HepG2 (cell line): ENCODE data around the gene KIN. TPM values are rescaled to one million over a fixed set of nuclear protein-coding genes. Genes with fewer than 3 reads are reported as not detected.
"Not testable (repeated sequence)": the region's sequence is repeated elsewhere in the genome, so short reads cannot be mapped to it uniquely, and the experiment has no call there.

ENCODE experiments used
- ATAC-seq: fragments of 200-7000 bp; cut with Tn5 transposase; 3 replicates; pipeline ENCODE4 v1.9.1; 2020; ENCODE audit warnings: mild to moderate bottlenecking, moderate library complexity
- BruUV-seq: library from RNA; stranded (reverse); fragments of 400-500 nt; replicated peaks from 2 replicates; lab custom pipeline; 2021; lab: Mats Ljungman, UMichigan
- CTCF ChIA-PET: fragments of 300-600 bp; formaldehyde crosslinking; extraction: SDS; loops from one replicate; lab custom pipeline; 2021; ENCODE audit warnings: low total read pairs, inconsistent platforms, low intra/inter-chr PET ratio; lab: Yijun Ruan, JAX
- POLR2A ChIA-PET: fragments of 350-600 bp; sonication (Branson Sonifier 250); formaldehyde crosslinking; loops from one replicate; lab custom pipeline; 2020; ENCODE audit warnings: antibody characterized with exemption, inconsistent platforms; lab: Yijun Ruan, JAX
- DNase-seq: peaks from one replicate; pipeline ENCODE4 v3.0.0-alpha.2; 2015; ENCODE audit warnings: low spot score
- FAIRE-seq: peaks from 3 replicates; lab custom pipeline; 2011; peaks lifted over from hg19 to GRCh38; lab: Jason Lieb, UNC
- H2AFZ ChIP-seq: one replicate; pipeline ENCODE4 v1.6.1; 2011; ENCODE audit warnings: low read length, inconsistent platforms
- H3K27ac ChIP-seq: fragments of 300-600 bp; 3 replicates; pipeline ENCODE4 v1.8.0; 2011; ENCODE audit warnings: mixed run types, mild to moderate bottlenecking, mixed read lengths, low read length, inconsistent platforms; ENCODE audit not compliant: insufficient read depth; ENCODE audit errors: extremely low read length
- H3K27me3 ChIP-seq, 2 experiments: fragments of 200-600 bp in 1 of 2; 2 replicates in 1 of 2; 3 replicates in 1 of 2; pipeline versions ENCODE4 v1.6.0 to v1.8.0; 2011; ENCODE audit warnings: low read length in 2 of 2, mild to moderate bottlenecking in 2 of 2, moderate library complexity in 2 of 2, inconsistent platforms in 1 of 2; ENCODE audit not compliant: insufficient read depth in 2 of 2, control insufficient read depth in 1 of 2
- H3K36me3 ChIP-seq, 2 experiments: fragments of 200-600 bp in 1 of 2; replicated peaks in 1 of 2; 2 replicates in 1 of 2; 3 replicates in 1 of 2; pipeline versions ENCODE4 v1.5.1 to v1.8.0; 2011; ENCODE audit warnings: low read length in 2 of 2, inconsistent platforms in 1 of 2; ENCODE audit not compliant: insufficient read depth in 2 of 2, control insufficient read depth in 1 of 2
- H3K4me1 ChIP-seq: 2 replicates; pipeline ENCODE4 v1.5.1; 2012; ENCODE audit warnings: low read length, inconsistent platforms; ENCODE audit not compliant: insufficient read depth
- H3K4me2 ChIP-seq: 2 replicates; pipeline ENCODE4 v1.6.0; 2011; ENCODE audit warnings: low read depth, low read length, inconsistent platforms
- H3K4me3 ChIP-seq, 3 experiments: fragments of 200-600 bp in 1 of 3; sonication (generic), shearing (Covaris generic) in 1 of 3; replicated peaks in 1 of 3; 2 replicates each; pipeline ENCODE4 v1.5.1; 2011 to 2016; ENCODE audit warnings: low read length in 3 of 3, inconsistent platforms in 2 of 3, low read depth in 2 of 3, mild to moderate bottlenecking in 2 of 3, control low read depth in 1 of 3, mixed read lengths in 1 of 3; ENCODE audit not compliant: insufficient read depth in 1 of 3
- H3K79me2 ChIP-seq: one replicate; pipeline ENCODE4 v1.6.1; 2011; ENCODE audit warnings: low read length, inconsistent platforms; ENCODE audit not compliant: insufficient read depth
- H3K9ac ChIP-seq: 2 replicates; pipeline ENCODE4 v1.6.0; 2011; ENCODE audit warnings: mild to moderate bottlenecking, low read depth, low read length, inconsistent platforms; ENCODE audit not compliant: insufficient read depth
- H3K9me3 ChIP-seq: 2 replicates; pipeline ENCODE4 v1.5.1; 2012; ENCODE audit warnings: mild to moderate bottlenecking, low read length
- H4K20me1 ChIP-seq: 2 replicates; pipeline ENCODE4 v1.6.0; 2011; ENCODE audit warnings: inconsistent platforms, mild to moderate bottlenecking, low read length, moderate library complexity; ENCODE audit not compliant: insufficient read depth
- CEBPB ChIP-seq: IDR thresholded peaks from 2 replicates; pipeline ENCODE4 v1.6.1; 2011; ENCODE audit warnings: low read depth, low read length, improper control_type of control experiment, borderline replicate concordance
- ELF3 ChIP-seq: IDR thresholded peaks from 2 replicates; pipeline ENCODE4 v1.6.1; 2016; ENCODE audit warnings: missing genetic modification reagents, missing compliant biosample characterization
- PAF1 ChIP-seq: IDR thresholded peaks from 2 replicates; pipeline ENCODE4 v1.6.1; 2016; ENCODE audit warnings: missing genetic modification reagents, missing compliant biosample characterization
- RBFOX2 ChIP-seq: fragments of 200-400 bp; formaldehyde crosslinking; IDR thresholded peaks from 2 replicates; pipeline ENCODE4 v1.6.1; 2017; ENCODE audit warnings: low read depth, mild to moderate bottlenecking, low read length
- REPIN1 ChIP-seq: sonication (generic); formaldehyde crosslinking; IDR thresholded peaks from 2 replicates; pipeline ENCODE4 v1.8.0; 2022; ENCODE audit warnings: missing genetic modification reagents, low read depth, mild to moderate bottlenecking, borderline replicate concordance
- THAP11 ChIP-seq: IDR thresholded peaks from 2 replicates; pipeline ENCODE4 v1.6.1; 2016; ENCODE audit warnings: missing biosample characterization, missing genetic modification reagents
- ZNF142 ChIP-seq: sonication (generic); formaldehyde crosslinking; IDR thresholded peaks from 2 replicates; pipeline ENCODE4 v1.4.0; 2020; ENCODE audit warnings: missing genetic modification reagents
- ZSCAN30 ChIP-seq: sonication (generic); formaldehyde crosslinking; IDR thresholded peaks from 2 replicates; pipeline ENCODE4 v1.5.0; 2020; ENCODE audit warnings: mild to moderate bottlenecking, missing genetic modification reagents
- ZSCAN9 ChIP-seq: IDR thresholded peaks from 2 replicates; pipeline ENCODE4 v1.6.1; 2016; ENCODE audit warnings: borderline replicate concordance
- WGBS: methylation state at CpG from one replicate; pipeline ENCODE4 v1.1.6; 2017; ENCODE audit warnings: low lambda C conversion rate; 5-methylcytosine and 5-hydroxymethylcytosine counted together
- in situ Hi-C: cut with HindIII; loops from 2 replicates; pipeline ENCODE4 v1.10.0; 2017; ENCODE audit warnings: low pct_unique_long_range_greater_than_20kb; ENCODE audit not compliant: extremely low pct_ligation_motif_present
- intact Hi-C: fragments of 100-400 bp; cut with micrococcal nuclease; formaldehyde crosslinking; loops from one replicate; pipeline ENCODE4 v1.10.0; 2022; ENCODE audit not compliant: unreplicated experiment
- polyA plus RNA-seq, 8 experiments: library from polyadenylated mRNA; depleted of rRNA in 3 of 8; stranded (reverse) in 7 of 8; unstranded in 1 of 8; fragments of >200 nt; fragmentation: Illumina TruSeq in 4 of 8; extraction: Trizol in 4 of 8; gene quantifications; 2 replicates each; pipeline versions ENCODE4 v1.2.1 to v1.2.3, GENCODE V29; 2011 to 2016; ENCODE audit warnings: low read depth in 4 of 8, missing spikeins in 1 of 8, mixed read lengths in 1 of 8; ENCODE audit not compliant: insufficient read depth in 1 of 8
- total RNA-seq, 5 experiments: library from RNA; depleted of rRNA; stranded (reverse); fragments of >200 nt; fragmentation: Illumina TruSeq; extraction: Trizol; gene quantifications; 2 replicates each; pipeline ENCODE4 v1.2.3, GENCODE V29; 2016; ENCODE audit warnings: low read depth in 1 of 5
- TF ChIP-seq, protein P1 (sequence below): sonication (generic); formaldehyde crosslinking; IDR thresholded peaks from 2 replicates; pipeline ENCODE4 v1.5.0; 2020; ENCODE audit warnings: missing genetic modification reagents

KIN gene
- total and polyA plus RNA-seq, 2 of the 13 experiments (the other 11 are each of a cell fraction or from before 2014, with no cell fraction given), result 4.9 to 23.2 TPM

- TF ChIP-seq, protein P1, sequence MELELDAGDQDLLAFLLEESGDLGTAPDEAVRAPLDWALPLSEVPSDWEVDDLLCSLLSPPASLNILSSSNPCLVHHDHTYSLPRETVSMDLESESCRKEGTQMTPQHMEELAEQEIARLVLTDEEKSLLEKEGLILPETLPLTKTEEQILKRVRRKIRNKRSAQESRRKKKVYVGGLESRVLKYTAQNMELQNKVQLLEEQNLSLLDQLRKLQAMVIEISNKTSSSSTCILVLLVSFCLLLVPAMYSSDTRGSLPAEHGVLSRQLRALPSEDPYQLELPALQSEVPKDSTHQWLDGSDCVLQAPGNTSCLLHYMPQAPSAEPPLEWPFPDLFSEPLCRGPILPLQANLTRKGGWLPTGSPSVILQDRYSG (CRISPR knock-in tag), result no peak
- TF ChIP-seq CEBPB, result peak; percentile 69
Measured at GRCh38 chr10:7715515-7715914, 72.3 kb downstream of the KIN start (continued).

DNA sequence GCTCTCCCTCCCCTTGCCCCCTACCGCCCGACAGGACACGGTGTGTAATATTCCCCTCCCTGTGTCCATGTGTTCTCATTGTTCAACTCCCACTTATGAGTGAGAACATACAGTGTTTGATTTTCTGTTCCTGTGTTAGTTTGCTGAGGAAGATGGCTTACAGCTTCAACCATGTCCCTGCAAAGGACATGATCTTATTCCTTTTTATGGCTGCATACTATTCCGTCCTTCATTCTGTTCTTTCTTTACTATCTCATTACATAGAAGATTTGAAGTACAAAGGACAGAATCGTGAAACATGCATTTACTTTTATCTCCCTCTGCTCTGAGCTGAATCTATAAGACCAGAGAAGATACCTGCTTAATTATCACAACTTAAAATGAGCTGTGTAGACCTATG, 76.7 kb downstream of the KIN start:
- FAIRE-seq, H3K4me3 ChIP-seq: not testable (repeated sequence)

GRCh38 chr10:7710446-7710845, 77.3 kb downstream of the KIN start:
- Histone ChIP-seq H4K20me1 (no peaks in the 10 kb centered on the region; the same call in 1 of the 2 replicates), H3K79me2 (peaks cover 41% of the 10 kb centered on the region), H3K4me1 (peaks cover 71% of the 10 kb centered on the region), H3K9ac (no peak overlapping the region), H3K4me3 (no peak overlapping the region), H3K27ac (peak overlapping the region; percentile 25), H3K4me2 (no peak overlapping the region), H3K9me3 (no peaks in the 10 kb centered on the region), H3K36me3 (peaks cover 27 to 71% of the 10 kb centered on the region in 2 experiments), H2AFZ (no peak overlapping the region), H3K27me3 (no peaks in the 10 kb centered on the region)
- ChIA-PET CTCF (no interaction called here), POLR2A (interaction anchor here (3.2 to 10.9 kb wide), 4 partner anchors 8 to 24 kb away, joined by 12 to 359 read pairs (median 62); no protein-coding TSS in a partner anchor)
- DNase-seq (no peak), FAIRE-seq (no peak), ATAC-seq (no peak)
- intact Hi-C loops, result no loop called here
- no TSS peak for BruUV-seq
- 91% methylated on average over 1 of the region's 1 CpG for WGBS
- in situ Hi-C loops, result no loop called here
- peak; percentile 24; the same call in 1 of the 2 replicates for TF ChIP-seq RBFOX2
- no peak for TF ChIP-seq ZSCAN9
- no peak for TF ChIP-seq ZNF142 (CRISPR knock-in tag)
- 0 out of 2 replicates have a peak, but pooled peaks have one; percentile 13 for TF ChIP-seq ELF3 (CRISPR knock-in tag)
- no peak for TF ChIP-seq THAP11 (CRISPR knock-in tag)
- no peak for TF ChIP-seq ZSCAN30
- no peak for TF ChIP-seq REPIN1 (CRISPR knock-in tag)
- TF ChIP-seq PAF1 (CRISPR knock-in tag), result 0 out of 2 replicates have a peak, but pooled peaks have one; percentile 5

More for the DNA sequence above, 76.7 kb downstream of the KIN start:
- H3K9me3 ChIP-seq, ATAC-seq, H3K4me2 ChIP-seq, H4K20me1 ChIP-seq, in situ Hi-C loops, BruUV-seq, DNase-seq, intact Hi-C loops, H3K27ac ChIP-seq, H3K9ac ChIP-seq, CTCF ChIA-PET, H2AFZ ChIP-seq, H3K27me3 ChIP-seq: not testable (repeated sequence)
- Histone ChIP-seq H3K4me1 (peaks cover 71% of the 10 kb centered on the region), H3K79me2 (peaks cover 35% of the 10 kb centered on the region), H3K36me3 (peaks cover 29 to 70% of the 10 kb centered on the region in 2 experiments)
- 93% methylated on average over 5 of the region's 5 CpGs for WGBS
- POLR2A ChIA-PET, result interaction anchor here (1.3 to 3.2 kb wide), 5 partner anchors 8 to 170 kb away, joined by 4 to 16 read pairs (median 8); partner anchors contain the start of gene ITIH2
